ENCODE measurements around the gene SH3GL2.

DNA sequence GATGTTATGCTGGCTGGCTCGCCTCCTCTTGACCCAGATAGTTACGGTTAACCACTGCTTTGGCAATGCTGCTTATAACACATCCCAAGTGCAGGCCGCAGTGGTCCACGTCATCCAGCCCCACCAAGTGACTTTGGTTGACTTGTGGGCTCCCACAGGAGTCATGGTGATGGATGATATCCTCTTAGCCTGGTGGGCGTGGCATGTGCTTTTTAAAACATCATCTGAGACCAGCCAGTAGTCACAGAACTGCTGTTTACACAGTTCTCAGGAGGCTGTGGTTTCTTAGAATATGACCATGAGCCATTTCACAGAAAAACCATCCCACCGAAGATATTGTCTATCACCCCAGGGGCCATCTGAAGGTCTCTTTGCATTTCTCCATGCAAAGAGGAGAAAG is 216.9 kb downstream of the SH3GL2 start:
- TF ChIP-seq JUNB (CRISPR knock-in tag; conservative IDR thresholded peaks at IDR 0.05) (no peak), ARHGAP35 (IDR thresholded peaks at IDR 0.05; ENCODE audit: partially characterized antibody) (no peak), RFX5 (IDR thresholded peaks at IDR 0.05; ENCODE audit: low read depth, low read length) (no peak)
